GM12864 (cell line): ENCODE results near the gene MYO5A.

Experiments
- DNase-seq: peaks from one replicate; pipeline ENCODE4 v3.0.0-alpha.2; 2011; ENCODE audit warnings: low read depth
- H3K4me3 ChIP-seq: 2 replicates; pipeline ENCODE4 v1.5.1; 2011; ENCODE audit warnings: mild to moderate bottlenecking, low read depth, low read length, control low read depth
- CTCF ChIP-seq: IDR thresholded peaks from 2 replicates; pipeline ENCODE4 v1.5.1; 2011; ENCODE audit warnings: low read depth, mild to moderate bottlenecking, moderate library complexity, low read length, control low read depth, inconsistent platforms; ENCODE audit errors: missing control alignments

MYO5A gene

GRCh38 chr15:52428297-52428696, 100.4 kb downstream of the MYO5A start:
- no peak for TF ChIP-seq CTCF
- no peak overlapping the region for H3K4me3 ChIP-seq
- no peak for DNase-seq

GRCh38 chr15:52427804-52428203, 100.9 kb downstream of the MYO5A start:
- TF ChIP-seq CTCF, result no peak
- no peak for DNase-seq
- no peak overlapping the region for H3K4me3 ChIP-seq

- DNase-seq, result no peak
- no peak for TF ChIP-seq CTCF
- no peak overlapping the region for H3K4me3 ChIP-seq
These were observed 103.7 kb downstream of the MYO5A start for GRCh38 chr15:52424856-52425431.

GRCh38 chr15:52423852-52424251, 104.8 kb downstream of the MYO5A start:
- H3K4me3 ChIP-seq, result no peak overlapping the region
- no peak for DNase-seq
- no peak for TF ChIP-seq CTCF

GRCh38 chr15:52422001-52422400, 106.7 kb downstream of the MYO5A start:
- no peak for DNase-seq
- no peak for TF ChIP-seq CTCF
- no peak overlapping the region for H3K4me3 ChIP-seq

- TF ChIP-seq CTCF, result no peak
- H3K4me3 ChIP-seq, result no peak overlapping the region
- no peak for DNase-seq
These were observed 107.7 kb downstream of the MYO5A start for GRCh38 chr15:52421029-52421428.

- H3K4me3 ChIP-seq, result no peak overlapping the region
- no peak for DNase-seq
- no peak for TF ChIP-seq CTCF
These were observed 109.2 kb downstream of the MYO5A start for GRCh38 chr15:52419494-52419893.
